GM21381 (cell line): ENCODE data around the gene MYO5B.

ENCODE experiments used
- ATAC-seq: cut with Tn5 transposase; IDR thresholded peaks from one replicate; pipeline ENCODE4 v1.9.1; 2021; ENCODE audit warnings: mild to moderate bottlenecking, moderate library complexity; ENCODE audit not compliant: unreplicated experiment

Gene MYO5B

DNA sequence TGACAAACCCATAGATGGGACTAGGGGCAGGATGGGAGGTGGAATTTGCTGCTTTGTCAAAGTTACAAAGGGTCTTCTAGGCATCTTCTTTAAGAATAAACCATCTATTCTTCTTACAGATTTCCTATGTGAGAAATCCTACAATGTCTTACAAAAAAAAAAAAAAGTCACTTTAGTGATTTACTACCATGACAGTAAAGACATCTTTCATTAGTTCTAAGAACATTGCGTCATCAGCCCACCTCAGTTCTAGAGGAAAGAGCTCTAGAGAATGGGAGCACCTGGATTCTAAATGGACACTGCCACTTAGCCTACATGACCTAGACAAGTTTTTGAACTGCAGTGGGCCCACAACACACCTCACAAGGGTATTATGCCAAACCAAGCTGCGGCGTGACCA lies 172.0 kb downstream of the MYO5B start:
- ATAC-seq: no peak

DNA sequence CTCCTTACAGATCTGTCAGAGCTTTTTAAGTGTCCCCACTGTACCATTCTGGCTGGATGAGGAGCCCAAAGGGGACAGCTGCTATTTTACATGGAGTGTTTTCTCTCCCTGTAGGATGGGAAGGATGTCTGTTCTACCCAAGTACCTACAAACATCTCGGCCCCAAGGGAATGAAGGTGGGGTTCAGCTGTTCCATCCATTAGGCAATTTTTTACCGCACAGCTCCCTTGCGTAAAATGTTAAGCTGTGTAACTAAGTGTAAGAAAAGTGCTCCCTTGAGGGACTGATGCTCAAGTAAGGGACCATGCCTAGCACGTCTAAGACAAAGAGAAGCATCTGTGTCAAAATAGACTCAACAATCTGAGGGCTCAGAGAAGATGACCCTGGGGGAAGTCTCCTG lies 180.3 kb downstream of the MYO5B start:
- ATAC-seq: no peak

DNA sequence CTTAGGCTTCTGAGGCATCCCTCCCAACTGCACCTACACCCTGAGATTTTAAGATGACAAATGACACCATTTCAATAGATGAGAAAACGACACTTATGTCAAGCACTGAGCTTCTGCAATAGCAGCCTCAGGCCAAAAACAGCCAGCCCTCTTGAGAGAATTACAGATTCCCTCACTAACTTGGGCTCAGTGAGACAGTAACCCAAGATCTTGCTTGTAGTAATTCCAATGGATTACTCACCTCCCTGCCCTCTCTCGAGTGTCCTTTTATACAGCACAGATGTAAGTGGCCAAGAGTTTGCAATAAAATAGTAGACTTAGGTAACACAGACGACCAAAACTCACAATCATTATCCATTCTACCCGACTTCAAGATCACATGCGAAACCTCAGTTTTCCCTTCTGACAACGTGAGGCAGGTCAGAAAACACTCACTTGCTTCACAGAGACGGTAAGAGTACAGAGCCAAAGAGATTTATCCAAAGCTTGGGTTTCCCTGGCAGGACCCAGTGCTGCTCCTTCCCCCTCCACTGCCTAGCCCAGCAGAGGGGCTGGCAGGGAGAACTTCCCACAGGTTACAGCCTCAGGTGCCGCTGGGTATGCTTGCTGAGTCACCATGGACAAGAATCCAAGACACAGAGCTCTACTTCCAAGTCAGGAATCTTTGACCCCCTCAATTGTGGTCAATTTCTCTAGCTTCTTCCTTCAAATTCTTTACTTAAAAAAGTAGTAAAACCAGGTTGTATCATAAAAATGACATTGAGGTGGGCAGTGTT lies 181.4 kb downstream of the MYO5B start:
- no peak for ATAC-seq

DNA sequence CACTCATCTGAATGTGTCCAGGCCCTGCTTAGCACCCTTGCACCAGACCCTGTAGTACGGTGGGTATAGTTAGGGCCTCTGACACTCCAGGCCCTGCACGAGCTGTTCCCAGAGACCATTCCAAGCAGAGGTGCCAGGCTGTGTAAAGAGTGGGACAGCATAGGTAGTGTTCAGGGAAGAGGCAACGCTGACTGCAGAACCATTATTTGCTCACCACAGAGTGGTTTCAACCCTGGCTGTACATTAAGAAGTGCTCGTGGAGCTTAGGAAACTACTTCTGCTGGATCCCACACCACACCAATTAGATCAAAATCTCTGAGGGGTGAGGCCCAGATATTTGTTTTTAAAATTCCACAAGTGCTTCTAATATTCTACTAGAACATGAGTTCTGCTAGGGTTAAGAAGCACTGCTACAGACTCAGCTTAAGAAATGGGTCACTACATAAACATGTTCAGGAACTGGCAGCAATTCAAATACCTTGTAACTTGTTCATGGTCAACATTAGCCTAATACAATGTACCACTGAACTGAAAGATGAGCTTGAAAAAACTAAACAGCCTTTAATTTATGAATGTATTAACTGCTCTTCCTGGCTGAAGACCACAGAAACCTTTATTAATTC lies 183.0 kb downstream of the MYO5B start:
- ATAC-seq: no peak

DNA sequence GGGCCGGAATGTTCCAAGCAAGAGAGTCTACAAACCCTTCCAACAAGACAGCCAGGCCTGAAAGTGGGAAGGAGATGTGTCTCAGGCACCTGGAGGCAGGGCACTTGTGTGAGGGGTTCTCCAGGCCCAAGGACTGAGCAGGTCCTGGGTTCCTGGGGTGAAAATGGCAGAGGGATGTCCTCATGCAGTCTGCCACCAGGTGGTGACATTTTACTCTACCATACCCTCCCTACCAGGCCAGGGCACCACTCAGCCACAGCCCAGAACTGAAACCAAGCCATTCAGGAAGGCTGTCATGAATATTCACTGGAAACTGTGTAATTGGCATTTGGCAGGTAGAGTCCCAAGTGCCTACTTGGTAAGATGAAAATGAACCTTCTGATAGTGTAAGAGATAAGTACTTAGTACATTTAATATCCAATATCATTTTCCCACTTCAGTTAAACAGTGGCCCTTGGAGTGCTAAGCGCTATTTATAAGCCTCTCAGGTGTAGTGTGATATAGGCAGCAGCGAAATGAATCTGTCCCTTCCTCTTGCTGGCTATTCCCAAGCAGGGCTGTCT lies 185.1 kb downstream of the MYO5B start:
- peak; percentile 77 for ATAC-seq

DNA sequence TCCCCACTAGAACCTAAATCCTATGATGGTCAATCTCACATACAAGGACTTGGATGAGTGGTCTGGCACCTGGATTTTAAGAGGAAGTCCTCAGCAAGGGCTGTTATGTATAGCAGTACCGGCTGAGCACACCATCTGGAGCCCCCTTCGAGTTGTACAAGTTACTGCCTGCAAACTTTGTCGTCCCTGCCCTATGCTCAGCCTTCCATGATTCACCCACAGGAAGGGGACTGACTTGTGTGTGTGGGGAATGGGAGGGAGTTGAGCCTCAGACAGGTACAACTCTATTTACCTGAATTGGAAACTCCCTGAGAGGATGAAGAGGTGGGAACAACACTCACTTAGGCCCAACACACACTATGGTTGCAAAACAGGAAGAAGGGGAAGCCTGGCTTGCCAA lies 186.6 kb downstream of the MYO5B start:
- no peak for ATAC-seq

DNA sequence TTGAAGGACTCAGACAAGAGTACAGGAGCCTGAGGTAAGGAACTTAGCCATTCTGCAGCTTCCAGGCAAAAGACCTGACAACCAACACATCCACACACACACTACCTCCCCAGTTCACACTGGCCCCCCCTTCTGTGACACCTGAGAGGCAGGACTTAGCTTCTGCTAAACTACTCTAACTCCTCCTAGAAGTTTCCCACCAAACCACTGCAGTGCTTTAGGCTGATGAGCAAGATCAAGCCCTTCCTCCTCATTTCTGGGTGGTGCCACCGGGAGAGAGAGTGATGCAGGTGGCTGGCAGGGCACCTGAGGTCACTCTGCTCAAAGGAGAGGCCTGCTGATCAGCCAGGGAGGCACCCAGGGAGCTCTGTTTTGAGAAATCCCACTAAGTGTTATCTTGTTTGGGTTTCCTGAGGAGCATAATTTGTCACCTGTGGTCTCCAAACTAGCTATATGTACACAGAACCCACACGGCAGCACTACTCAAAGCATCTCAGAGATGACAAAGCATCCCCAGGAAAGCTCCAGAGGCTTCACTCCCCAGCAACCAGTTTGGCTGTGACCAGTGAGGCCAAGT lies 188.4 kb downstream of the MYO5B start:
- no peak for ATAC-seq

DNA sequence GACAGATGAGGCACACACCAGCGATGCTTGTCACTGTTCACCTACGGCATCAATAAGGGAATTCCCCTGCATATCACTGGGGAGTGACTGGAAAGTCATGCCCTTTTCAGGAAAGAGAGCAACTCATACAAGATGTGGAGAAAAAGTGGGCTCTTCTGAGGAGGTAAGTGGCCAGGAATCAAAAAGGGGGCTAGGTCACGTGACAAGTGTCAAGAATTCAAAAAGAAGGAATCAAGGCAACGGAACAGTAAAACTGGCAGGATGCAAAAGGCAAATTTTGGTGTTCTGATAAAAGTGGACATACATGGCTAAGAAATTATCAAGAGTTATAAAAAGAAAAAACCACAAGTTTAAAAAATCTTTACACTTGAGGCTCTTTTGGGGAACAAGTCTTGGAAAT lies 190.9 kb downstream of the MYO5B start:
- ATAC-seq: no peak

DNA sequence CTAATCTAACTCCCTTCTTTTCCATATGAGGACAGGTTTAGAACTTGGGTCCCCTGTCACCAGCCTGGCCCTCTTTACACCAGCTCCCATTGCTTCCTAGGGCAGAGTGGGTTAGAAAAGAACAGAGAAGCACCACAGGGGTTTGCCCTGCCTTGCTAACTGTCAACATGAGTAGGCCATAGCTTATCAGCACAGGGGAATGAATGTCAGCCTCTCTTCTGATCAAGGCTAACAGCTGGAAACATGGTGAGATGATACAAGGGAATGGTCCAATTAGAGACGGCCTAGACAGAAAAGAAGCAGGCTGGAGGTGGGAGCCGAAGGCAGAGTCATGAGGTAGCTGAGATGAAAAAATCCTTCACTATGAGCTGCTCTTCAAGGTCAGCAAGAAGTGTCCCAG lies 192.2 kb downstream of the MYO5B start:
- no peak for ATAC-seq

DNA sequence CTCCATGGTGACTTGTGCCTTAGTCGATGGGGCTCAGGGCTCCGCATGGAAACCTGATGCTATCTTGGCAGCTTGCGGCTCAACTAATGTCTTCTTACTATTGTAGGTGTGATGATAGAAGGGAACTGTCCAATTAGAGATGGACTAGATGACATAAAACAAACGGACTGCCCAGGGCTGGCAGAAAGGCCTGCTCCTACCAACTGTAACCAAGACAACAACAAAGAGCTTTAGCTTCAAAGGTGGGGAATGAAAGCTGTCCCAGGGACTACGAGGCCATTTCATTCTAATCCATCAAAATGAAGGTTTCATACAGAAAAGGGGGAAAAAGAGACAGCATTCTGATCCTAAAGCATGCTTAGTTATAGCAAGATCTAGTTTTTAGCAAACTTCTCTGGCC lies 194.7 kb downstream of the MYO5B start:
- ATAC-seq: no peak

DNA sequence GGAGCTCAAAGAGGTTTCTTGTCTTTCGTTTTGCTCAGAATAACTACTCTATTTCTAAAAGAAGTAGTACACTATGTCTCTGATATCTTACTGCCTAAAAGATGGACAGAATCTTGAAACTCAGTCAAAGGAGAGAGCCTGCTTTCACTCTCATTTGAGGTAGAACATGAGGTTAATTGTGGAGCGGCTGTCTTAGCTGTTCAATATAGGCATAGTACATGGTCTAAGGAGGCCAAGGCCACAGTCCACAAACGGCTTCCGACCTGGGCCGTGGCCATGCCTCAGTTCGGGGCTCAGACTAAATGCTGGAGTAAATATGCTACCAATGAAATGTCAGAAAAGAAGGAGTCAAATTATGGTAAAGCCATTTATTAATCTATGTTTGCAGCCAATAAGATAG lies 195.8 kb downstream of the MYO5B start:
- no peak for ATAC-seq

DNA sequence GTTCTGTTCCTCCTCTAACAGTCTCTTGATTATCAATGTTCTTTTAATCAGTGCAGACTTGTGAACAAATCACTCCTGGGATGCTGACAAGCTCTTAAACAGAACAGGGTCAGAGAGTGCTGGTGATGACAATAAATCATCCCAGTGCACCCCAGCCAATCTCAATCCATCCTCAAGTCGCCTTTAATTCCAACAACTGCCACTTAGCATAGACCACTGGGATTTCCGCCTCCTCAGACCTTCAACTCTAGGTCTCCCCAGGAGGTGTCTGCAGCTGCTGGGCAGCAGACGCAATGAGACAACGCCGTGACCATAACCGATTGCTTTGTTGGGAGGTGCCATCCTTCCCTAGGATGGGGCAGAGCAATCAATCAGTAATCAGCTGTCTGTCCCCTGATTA lies 197.4 kb downstream of the MYO5B start:
- ATAC-seq: no peak

DNA sequence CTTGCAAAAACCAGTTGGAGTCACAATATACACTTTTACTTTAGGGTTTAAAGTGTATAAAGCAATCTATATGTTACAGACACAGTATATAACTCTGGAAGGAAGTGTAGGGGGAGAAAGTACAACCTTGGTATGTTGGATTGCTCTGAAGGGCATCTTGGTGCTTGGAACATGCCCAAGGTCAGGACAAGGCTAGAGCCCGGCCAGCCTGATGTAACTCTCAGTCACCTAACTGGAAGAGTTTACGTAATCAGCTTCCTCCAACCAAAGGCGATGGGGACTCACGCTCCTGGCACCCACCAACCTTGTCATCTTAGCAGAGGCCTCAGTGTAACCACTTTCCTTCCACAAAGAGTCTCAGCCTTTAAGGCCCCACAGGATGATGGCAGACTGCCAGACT lies 200.5 kb downstream of the MYO5B start:
- ATAC-seq: no peak

DNA sequence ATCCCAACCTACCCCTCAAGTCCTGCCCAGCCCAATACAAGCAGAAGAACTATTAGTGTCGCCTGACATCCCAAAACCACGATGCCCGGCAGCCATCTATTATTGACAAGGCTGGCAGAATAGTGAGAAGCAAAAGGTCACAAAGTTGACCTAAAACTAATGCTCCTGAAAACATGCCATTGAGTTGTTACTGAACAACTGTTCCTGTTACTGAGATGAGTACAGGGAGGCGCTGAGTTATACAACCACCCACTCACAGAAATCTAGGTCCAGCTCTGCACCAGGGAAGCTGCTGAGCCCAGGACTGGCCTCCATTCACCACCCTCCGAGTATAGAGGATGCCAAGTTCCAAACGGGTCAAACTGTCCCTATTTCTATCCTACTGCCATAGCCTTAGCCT lies 201.6 kb downstream of the MYO5B start:
- no peak for ATAC-seq

DNA sequence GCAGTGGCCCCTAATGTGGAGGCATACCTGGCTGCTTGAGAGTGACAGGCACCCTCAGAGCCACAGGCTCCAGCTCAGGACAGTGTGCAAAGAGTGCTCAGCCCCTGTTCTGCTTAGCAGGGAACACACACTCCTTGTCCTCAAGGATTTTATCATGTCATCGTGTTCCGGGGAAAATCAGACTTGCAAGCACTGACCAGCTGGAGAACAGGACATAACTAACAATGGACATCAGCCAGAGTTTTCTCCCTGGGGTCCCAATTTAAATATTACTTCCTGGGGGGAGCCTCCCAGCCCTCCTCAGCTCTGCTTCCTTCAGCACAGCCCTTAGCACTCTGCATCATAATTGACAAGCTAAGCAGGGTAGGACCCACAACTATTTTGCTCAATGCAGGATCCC lies 206.2 kb downstream of the MYO5B start:
- ATAC-seq: no peak

DNA sequence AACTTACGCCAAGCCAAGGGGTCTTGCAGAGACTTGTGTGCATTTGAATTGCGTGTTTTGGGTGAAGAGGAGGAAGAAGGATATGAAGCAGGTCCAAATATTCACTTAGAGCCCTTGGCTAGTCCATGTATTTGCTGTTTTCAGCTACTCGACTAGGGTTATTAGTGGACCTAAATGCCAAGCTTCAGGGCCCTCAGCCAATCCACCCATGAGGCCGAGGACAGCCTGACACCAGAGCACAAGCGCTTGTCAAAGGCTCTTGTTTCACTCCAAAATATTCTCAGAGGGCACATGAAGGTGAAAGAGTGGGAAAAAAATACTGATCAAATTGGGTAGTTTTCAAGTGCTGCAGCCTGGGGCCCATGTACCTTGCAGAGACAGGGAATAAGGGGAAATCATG lies 206.8 kb downstream of the MYO5B start:
- no peak for ATAC-seq

DNA sequence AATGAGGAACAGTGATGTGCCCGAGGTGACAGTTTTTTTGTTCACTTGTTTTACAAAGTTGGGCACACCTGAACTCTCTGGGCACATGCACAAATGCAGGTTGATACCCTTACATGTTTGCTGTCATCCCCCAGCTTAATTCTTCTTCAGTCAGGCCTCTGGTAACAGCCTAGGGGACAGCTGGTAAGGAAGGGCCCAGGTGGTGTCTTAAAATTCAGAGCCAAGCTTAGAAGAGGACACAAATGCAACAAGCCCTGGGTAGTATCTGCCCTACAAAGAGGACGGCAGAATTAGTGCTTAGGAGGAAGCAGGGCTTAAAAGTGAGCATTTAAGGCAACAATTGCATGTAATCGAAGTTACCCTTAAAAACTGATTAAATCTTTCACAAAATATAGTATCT lies 209.7 kb downstream of the MYO5B start:
- ATAC-seq: no peak

DNA sequence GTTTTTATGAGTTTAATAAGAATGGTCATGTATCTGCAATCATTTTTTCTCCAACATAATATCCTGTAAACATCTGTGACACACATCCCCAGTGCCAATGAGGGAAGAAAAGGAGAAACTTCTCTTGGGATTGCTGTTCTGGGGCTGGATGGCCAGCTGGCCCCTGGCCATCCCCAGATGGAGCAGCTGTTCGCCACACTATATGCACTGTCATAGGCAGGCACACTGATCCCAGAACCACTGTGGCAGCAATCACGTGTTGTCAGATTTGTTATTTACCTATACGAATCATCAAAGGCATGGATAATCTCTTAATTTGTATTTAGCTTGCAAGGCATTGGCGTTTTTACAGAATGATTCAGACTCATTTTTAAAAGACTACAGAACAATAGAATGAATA lies 214.1 kb downstream of the MYO5B start:
- no peak for ATAC-seq

DNA sequence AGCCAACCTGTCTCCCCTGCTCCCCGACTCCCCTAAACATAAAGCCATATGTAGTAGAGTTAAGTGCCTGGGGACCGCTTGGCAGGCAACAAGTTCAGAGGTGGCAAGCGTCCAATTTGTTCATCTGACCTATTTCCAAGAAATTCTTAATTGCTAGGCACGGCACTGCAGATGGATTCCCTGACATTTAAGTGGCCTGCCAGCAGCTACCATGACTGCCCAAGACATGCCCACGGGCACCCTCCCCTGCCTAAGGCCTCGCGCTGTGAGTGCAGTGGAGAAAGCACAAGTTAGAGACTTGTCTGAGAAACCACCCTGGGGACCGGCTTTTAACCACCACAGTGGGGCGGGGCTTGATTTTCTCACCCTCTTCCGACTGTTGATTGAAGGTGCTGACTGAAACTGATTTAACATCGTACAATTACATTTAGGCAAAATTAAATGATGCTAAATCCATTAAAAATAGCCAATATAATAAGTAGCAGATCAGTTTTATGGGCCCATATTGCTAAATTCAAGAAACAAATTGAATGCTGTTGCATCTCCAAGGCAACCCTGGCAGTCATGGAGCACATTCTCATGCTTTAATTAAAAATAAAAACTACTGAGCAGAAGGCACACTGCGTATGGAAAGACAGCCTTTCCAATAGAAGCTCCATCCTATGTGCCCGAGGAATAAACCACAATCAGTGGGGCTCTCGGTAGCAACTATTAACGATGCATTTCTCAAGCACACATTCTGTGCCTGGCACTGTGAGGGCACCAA lies 218.0 kb downstream of the MYO5B start:
- no peak for ATAC-seq

DNA sequence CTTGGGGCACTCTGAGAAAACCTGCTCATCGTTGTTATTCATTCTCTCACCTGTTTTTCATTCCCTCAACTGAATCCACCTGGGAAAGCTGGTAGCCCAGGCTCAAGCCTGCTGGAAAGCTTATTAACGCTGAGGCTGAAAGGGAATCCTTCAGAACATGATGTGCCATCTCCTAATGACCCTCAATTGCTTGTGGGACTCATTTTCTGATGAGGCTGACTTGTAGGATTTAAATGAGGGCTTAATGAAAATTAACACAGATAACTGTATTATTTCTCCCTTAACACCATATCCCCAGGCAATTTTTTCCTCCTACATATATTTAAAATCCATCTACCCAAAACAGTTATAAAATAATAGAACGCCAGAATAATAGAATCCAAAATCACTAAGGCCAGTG lies 218.9 kb downstream of the MYO5B start:
- no peak for ATAC-seq

DNA sequence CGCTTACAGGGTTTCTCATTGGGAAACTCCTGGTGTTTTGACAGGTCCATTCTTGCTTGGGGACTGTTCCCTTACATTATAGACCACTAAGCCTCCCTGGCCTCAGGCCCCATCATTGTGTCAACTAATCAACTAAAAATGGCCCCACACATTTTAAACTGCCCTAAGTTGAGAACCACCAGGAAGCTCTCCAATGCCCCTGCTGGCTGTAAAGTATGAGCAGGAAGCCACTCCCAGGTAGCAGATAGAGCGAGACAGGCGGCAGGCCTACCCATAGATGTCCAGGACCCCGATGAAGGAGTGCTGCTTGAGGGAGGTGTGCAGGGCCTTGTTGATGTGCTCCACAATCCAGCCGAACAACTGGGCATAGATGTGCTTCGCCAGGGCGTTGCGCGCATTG lies 220.9 kb downstream of the MYO5B start:
- ATAC-seq: no peak
